HS-5 (cell line): ENCODE results near the gene RBM48.
A peak's percentile ranks its signal among the peaks of the same experiment; 100 is the strongest.
"Not testable (repeated sequence)": the region's sequence is repeated elsewhere in the genome, so short reads cannot be mapped to it uniquely, and the experiment has no call there.

Experiments
- DNase-seq: peaks from one replicate; pipeline ENCODE4 v3.0.0-alpha.2; 2012; ENCODE audit warnings: low read depth

Gene RBM48

DNA sequence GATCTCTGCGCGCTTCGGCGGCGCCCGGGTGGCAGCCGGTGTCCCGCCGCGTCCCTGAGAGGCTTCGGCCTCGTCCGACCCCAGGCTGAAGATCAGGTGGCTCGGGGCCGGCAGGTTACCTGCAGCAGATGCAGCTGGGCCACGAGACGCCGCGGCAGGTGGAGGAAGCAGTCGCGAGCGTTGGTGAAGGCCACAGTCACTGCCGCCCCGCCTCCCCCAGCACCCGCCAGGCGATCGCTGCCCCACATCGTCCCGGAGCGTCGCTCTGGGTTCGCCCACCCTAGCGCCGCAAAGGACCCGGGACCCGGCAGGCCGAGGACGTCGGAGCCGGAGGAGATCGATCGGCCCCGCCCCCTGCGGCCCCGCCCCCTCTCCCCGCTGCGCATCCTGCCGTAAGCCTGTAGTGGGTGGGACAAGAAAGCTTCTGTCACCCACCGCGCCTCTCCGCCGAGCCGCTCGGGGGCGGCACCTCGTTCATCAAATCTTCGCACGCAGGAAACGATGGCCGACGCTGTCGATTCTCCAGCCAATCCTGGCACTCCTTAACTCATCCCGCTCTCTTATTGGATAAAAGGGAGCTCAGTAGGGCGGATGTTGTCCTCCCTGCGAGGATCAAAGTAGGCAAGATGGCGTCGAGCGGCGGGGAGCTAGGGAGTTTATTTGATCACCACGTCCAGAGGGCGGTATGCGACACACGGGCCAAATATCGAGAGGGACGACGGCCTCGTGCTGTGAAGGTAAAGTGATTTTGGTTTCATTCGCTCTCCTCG is at the start of gene RBM48, which contains the start of gene PEX1:
RBM48 (plus strand) TSS at position 608 of the 770 bp plus-strand sequence; CDS start at position 627, 19 bp downstream.
PEX1 (minus strand) TSS at position 333 of the 770 bp plus-strand sequence; CDS start at position 248, 85 bp downstream.
- peak; percentile 88 for DNase-seq

DNA sequence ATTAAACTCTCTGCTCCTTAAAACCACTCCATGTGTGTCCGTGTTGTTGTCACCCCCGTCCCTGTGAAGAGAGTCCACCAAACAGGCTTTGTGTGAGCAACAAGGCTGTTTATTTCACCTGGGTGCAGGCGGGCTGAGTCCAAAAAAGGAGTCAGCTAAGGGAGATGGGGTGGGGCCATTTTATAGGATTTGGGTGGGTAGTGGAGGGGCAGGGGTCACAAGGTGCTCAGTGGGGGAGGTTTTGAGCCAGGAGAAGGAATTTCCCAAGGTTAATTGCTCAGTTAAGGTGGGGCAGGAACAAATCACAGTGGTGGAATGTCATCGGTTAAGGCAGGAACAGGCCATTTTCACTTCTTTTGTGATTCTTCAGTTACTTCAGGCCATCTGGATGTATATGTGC is 49.4 kb upstream of the RBM48 start:
- not testable (repeated sequence) for DNase-seq

DNA sequence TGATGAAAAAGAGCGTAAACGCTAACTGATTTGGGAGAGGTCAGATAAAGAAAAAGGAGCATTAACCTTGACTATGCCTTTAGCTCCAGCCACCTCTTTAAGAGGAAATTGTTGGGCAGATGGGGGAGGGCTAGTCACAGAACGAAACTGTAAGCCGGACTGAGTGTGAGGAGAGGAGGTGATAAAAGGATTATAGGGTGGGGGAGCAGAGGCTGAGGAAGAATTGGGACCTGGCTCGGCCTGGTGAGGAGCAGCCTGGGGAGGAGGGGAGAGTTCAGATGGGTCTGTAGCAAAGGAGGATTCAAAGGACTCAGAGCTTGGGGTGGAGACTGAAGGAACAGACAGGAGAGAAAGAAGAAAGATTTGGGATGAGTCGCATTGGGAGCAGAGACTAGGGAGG is 45.0 kb upstream of the RBM48 start:
- not testable (repeated sequence) for DNase-seq

DNA sequence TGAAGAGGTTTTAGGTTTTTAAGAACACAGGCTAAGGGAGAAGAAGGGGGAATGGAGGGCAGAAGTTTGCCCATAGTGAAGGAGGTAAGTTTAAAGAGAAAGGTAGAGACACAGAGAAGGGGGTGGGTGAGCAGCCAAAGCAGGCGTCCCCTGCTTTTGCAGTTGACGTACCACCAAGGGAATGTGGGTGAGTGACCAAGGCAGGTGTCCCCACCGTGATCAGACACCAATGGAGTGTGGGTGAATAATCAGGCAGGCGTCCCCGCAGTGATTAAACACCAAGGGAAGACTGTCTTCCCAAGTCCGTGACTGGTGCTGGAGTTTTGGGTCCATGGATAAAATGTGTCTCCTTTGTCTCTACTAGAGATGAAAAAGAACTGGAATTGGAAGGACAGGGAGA is 44.4 kb upstream of the RBM48 start:
- DNase-seq = not testable (repeated sequence)

DNA sequence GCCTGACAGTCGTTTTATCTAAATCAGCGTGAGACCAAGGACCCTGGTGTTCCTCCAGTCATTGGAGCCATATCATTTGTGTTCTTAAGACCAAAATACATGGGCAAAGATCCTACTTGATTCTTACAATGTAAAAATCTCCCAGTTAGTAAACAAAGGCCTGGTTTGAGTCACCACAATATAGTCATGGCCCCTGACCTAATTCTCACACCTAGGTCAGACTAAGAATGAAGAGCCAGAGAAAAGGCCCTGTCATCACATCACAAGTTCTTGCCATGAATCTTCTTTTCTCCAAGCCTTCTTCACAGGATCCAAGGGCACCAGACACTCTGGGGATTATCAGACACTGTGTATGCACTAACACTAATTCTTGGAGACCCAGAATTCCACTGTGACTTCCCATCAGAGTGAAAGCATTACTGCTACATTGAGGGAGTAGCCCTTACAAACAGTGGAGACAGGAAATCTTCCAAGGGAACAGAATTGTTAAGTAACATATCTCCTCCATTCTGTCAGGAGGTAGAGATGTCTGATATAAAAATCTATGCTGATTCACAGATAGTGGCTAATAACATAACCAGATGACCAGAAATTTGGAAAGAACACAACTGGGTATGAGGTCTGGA is 43.2 kb upstream of the RBM48 start:
- no peak for DNase-seq

DNA sequence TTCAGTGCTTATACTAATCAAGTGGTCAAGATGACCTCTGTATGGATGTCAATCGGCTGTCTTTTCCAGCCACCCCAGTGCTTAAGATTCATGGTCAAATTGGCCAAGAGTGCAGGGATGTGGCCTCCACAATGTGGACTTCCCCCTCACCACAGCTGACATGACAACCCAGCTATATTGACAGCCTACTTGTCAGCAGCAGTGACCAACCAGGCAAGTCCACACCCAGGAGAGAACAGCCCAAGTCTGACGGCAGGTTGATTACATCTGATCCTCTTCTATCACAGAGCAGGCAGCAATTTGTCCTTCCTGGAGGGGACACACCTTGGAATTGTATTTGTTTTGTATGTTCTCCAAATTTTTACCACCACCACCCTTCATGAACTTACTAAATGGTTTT is 42.6 kb upstream of the RBM48 start:
- DNase-seq = no peak

DNA sequence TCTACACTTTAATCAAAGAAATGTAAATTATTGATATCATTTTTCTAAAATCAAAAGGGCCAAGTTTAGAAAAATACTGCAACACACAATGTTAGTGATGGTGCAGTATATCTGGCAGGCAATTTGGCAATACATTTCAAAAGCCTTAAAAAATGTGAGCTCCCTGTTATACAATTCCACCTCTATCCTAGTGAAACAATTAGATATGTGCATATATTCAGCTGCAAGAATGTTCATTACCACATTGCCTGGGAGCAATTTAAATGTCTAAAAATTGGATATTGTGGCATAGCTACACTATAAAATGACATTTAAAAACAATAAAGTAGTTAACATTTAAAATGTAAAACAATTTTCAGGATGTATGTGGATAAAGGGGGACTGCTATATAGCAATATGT is 40.8 kb upstream of the RBM48 start:
- no peak for DNase-seq

DNA sequence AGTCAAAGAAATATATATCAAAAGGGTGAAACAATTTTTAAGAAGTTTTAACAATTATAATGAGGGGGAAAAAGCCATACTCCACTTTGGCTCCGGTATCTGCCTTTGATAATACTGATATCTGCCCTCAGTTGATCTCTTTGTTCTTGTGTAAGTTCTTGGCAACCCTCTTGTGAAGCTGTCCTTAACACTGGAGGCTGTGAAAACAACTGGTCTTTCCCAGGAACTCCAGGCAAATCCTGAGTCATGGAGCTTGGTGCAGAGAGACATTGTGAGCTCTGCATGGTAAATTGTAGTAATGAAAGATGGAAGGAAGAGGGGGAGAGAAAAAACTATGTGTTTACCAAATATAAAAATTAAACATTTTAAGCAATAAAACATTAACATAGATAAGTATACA is 39.0 kb upstream of the RBM48 start:
- DNase-seq = no peak

DNA sequence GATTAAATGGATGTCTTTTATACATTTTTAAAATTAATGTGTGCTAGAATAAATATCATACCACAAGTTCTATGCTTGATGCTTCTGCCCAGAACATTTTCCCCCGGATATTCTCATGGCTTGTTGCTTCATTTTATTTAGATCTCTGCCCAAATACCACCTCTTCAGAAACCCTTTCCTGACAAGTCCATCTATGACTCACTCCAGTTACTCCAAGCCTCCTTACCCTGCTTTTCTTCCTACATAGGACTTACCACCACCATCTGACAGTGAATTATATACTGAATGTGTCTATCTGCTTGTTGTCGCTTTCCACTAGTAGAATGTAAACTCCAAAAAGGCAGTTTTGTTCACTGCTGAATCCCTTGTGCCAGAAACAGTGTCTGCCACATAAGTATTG is 31.7 kb upstream of the RBM48 start:
- no peak for DNase-seq

DNA sequence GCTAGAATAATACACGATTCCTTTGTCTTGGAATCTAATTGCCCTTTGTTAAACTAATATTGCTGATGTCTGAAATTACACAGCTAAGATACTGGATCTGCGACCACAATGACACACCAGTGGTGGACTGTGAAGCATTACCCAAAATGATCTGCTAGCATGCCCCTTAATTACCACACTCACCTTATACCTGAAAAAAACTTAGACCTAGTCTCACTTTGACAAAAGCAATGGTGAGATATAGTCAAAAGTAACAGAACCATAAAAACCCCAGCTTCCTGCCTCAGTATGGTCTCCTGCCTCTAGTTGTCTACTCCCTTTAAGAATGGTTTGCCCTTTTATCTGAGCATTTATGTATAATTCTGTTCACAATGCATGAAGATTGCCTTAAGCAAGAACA is 30.0 kb upstream of the RBM48 start:
- DNase-seq = no peak

DNA sequence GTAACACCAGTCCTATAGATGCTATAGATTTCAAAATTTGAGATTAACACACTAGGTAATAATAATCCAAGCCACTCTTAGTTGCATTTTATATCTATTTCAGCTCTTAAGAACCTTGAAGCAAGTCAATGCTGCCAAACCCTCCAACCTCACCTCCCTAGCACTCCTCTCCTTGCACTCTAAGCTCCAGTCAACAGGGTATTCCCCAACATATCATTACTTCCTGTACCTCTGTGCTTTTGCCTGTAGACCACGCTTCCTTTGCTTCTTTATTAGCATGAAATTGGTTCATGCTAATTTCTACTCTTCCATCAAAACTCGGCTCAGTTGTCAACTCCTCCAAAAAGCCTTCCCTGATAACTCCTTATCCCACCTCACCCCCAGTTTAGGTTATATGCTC is 24.8 kb upstream of the RBM48 start:
- DNase-seq = no peak

DNA sequence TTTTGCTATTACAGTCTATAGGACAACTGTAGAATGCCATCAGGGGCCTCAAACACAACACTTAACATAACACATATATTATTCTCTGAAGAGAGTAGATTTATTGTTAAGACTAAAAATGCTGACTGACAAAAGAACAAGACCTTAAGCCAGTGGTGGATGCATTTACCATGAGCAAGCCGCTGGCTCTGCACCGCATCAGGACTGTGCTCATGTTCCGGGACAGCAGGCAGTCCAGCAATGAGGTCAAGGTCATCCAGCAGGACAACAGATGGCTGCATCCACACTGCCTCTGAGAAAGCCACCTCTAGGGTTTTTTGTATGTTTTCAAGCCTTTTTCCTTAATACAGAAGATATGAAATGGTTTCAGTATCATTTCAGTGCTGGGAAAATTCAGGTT is 24.0 kb upstream of the RBM48 start:
- DNase-seq = no peak

DNA sequence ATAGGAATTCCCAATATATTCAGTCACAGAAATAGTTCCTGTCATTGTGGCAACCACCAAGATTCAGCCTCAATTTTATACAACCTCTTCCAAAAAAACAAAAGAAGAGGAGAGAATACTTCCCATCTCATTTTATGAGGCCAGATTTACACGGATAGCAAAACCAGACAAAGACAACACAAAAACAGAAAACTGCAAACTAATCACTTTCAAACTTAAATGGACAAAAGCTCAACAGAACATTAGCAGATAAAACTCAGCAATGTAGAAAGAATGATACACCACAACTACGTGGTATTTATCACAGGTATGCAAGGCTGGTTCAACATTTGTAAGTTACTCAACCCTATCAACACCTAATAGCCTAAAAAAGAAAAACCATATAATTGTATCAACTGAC is 22.2 kb upstream of the RBM48 start:
- DNase-seq = no peak

DNA sequence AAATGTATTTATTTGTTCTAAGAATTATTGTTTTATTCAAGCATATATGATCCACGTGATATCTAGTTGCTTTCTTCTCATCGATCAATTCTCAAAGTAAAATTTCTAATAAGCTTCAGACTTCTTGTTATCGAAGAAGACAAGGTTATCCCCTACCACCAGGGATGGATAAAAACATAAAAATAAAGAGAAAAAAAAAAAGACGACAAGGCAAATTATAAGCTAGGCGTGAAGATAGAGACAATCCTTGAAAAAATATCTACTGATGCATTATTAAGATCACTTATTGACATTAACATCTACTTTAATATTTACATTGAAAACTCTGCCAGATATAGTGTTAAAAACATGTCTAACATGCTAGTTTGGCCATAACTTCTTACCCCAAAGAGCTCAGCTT is 19.6 kb upstream of the RBM48 start:
- no peak for DNase-seq

DNA sequence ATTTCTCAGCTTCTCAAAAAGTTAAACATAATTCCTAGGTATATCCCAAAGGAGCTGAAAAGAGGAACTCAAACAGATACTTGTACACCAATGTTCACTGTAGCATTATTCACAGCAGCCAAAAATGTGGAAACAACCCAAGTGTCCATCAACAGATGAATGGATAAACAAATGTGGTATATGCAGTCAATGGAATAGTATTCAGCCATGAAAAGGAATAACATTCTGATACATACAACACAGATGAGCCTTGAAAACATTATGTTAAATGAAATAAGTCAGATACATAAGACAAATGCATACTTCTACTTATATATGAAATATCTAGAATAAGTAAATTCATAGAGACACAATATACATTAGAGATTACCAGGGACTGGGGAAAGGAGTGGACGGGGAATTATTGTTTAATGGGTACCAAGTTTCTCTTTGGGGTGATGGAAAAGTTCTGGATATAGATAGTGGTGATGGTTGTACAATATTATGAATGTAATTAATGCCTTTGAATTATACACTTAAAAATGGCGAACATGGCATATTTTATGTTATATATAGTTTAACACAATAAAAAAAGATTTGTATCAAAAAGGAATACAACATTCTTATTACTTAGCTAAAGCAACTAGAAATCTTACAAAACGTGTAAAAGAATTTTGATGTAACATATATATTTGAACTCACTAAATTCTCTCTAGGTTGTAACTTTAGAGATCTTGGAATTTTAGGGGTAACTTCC is 15.3 kb upstream of the RBM48 start:
- DNase-seq = no peak

DNA sequence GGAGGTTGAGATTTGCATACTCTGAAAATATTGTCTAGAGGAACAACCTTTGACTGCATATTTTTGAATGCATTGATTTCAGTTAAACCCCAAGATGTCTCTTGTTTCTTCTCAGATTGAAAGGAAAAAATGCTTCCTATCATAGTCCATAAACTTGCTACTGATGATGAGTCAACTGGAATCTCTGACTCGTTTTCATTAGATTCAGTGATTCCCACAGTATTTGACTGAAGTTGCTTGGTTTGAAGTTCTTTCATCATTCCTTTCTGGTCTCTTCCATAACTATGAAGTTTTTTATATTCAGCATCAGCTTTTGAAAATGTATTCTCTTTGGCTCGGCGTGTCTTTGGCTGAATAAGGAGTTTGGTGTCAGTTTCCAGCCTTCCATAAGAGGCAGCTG is 11.0 kb upstream of the RBM48 start:
- DNase-seq = peak; percentile 6

DNA sequence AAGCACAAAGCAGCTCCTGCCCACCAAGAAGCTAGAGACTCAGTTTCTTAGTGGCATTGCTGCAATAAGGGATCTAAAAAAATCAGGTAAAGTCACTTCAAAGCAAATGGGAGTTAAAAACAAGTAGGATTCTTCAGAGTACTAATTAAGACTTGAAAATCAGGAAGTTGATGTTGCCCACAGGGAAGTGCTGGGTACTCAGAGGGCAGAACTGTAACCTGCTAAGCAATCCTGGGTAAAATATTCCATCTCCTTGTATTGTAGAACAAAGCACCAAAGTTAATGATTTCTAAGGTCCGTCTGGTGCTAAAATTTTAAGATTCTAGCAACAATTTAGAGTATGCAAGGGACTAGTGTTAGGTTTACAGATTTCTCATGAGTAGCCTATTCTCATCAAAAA is 8.6 kb upstream of the RBM48 start:
- no peak for DNase-seq

DNA sequence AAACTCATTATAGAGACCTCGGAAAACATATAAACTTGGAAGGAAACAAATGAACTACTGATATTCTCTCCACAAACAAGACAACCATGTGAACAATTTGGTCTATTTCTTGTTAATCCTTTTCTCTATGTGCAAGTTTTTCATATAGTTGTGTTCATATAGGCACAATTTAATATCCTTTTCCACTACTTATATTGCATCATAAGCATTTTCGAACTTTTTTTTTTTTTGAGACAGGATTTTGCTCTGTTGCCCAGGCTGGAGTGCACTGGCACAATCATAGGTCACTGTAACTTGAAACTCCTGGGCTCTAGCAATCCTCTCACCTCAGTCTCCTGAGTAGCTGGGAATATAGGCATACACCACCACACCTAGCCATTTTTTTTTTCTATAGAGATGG is 5.5 kb upstream of the RBM48 start:
- DNase-seq = no peak

DNA sequence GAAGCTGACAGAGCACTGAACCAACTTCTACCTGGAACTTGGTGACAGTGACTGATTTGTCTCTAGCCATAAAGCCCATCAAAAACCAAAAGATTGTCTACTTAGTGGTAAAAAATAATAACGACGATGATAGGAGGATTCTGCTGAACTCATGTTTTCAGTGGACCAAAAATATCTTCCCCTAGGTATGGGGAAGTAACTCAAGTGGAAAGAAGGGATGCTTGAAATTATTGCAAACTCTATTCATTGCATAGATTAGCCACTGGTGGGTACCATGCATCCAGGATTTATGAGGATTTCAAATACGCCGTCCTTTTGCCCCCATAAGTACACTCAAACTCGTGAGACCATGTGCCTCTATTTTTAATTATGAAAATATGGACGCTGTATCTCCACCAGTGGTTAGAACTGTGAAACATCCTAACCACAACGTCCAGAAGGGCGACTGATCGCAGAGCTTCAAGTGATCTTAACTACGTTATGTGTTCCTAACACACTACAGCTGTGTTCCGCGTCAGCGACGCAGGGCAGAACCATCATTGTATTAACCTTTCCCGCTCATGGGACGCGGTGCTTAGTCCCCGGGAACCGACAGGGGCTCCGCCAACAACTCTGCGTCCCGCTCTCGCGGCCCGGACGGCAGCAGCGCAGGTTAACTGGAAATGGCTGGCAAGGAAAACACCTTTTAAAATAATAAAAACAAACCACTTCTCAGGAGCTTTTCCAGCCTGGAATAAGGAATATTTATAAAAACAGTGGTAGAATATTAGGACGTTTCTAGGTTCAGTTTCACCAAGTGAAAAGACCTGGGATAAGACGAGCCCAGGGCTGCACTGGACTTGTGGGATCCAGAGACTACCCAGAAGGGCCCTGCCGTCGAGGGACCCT is 1.1 kb upstream of the RBM48 start:
- DNase-seq = peak; percentile 10

DNA sequence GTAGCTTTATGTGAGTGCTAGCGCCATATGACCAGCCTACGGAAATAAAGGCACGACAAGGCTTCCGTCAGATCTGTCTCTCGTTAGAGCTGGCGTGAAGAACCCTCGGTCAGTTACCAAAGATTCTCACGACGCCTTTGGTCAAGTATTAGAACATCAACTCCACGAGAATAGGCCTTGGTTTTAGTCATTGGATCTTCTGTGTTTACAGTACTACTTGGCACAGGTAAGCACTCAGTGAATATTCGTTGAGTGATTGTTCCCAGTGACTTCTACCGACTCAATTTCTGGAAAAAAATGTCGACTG is 316 bp downstream of the RBM48 start:
- no peak for DNase-seq

DNA sequence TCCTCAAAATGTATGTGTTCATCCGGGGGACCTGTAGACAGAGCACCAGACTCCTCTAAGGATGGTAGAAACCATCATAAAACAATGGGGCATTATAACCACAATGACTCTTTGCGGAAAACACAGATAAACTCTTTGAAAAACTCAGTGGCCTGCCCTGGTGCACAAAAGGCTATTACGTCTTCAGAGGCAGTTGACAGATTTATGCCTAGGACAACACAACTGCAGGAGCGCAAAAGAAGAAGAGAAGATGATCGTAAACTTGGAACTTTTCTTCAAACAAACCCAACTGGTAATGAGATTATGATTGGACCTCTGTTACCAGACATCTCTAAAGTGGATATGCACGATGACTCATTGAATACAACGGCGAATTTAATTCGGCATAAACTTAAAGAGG is 6.0 kb downstream of the RBM48 start:
- no peak for DNase-seq

DNA sequence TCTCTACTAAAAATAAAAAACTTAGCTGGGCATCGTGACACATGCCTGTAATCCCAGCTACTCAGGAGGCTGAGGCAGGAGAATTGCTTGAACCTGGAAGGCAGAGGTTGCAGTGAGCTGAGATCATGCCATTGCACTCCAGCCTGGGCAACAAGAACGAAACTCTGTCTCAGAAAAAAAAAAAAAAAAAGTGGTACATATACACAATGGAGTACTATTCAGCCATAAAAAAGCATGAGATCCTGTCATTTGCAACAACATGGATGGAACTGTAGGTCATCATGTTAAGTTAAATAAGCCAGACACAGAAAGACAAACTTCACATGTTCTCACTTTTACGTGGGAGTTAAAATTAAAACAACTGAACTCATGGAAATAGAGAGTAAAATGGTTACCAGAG is 14.9 kb downstream of the RBM48 start:
- DNase-seq = not testable (repeated sequence)
